Amygdala (tissue), 56 donors: Measurements from ENCODE around the gene EFCAB14.
"Not testable (repeated sequence)": the region's sequence is repeated elsewhere in the genome, so short reads cannot be mapped to it uniquely, and the experiment has no call there.

Experiments
- DNase-seq, 56 donors: peaks; one replicate each; lab custom pipeline; 2025; lab: John Stamatoyannopoulos, UW

EFCAB14 gene

DNA sequence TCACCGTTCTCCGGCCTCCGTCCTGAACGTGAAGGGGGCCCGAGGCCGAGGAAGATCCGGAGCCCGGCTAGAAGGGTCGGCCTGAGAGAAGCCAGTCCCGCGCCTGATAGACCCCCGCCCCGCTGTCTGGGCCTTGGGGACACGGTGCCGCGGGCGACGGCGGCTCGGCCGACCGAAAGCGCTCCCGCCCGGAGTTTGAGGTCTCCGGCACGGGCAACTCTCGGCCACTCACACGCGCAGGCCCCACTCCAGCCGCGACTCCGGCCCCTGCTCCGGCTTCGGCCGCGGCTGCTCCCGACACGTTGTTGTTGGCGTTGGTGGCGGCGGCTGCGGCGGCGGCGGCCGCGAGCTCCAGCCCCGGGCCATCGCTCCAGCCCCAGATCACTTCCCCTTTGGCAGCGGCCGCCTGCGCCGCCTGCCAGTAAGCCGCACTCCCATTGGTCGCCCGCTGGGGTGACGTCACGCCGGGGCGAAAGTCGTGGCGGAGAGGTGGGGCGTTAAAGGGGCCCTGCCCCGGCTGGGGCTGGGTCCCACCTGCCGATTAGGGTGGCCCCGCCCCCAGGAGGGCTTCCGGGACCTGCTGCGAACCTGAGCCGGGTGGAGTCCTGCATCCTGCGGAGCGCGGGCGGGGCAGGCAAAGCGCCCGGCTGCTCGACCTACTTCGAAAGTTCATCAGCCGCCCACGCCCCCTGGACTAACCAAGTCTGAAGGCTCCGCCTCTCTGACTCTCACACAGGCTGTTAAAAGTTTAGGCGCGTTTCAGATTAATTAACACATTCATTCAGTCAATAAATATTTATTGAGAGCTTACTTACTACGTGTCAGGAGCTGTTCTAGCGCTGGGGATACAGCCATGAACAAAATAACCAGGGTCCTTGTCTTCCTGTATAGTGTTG lies at the start of gene EFCAB14:
Gene EFCAB14 (minus strand): TSS at position 388 of the 896 bp plus-strand sequence. CDS start 1,027 bp downstream, outside the sequence.
- peak; percentile 54 to 96 (median 87) for DNase-seq

- DNase-seq: no peak
Measured at GRCh38 chr1:46768445-46768844, 49.5 kb upstream of the EFCAB14 start.

DNA sequence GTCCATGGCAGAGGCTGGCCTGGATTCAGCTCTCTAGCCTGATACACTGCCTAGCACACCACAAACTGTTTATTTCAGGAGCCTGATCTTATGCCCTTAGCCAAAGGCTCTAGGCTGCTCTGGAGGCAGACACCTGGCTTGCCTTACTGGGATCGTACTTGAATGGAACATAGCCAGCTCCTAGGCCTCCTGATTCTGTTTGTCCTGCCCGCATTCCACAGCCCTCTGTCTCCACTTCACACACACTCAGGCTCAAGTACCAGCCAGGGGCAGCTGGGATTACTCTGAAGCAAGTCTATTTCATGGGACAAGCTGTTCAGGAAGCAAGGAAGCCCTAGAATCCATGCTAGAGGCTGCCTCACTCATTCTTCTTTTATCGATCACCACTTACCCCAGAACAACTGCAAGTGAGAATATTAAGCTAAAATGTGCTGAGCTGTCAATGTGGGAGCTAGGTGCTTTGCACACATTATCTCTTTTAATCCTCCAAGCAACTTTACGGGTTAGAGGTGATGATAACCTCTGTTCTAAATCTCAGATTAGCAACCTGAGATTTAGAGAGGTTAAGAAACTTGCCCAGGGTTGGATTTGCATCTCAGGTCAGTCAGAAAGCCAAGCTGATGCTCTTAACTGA lies 48.9 kb upstream of the EFCAB14 start:
- DNase-seq: no peak

DNA sequence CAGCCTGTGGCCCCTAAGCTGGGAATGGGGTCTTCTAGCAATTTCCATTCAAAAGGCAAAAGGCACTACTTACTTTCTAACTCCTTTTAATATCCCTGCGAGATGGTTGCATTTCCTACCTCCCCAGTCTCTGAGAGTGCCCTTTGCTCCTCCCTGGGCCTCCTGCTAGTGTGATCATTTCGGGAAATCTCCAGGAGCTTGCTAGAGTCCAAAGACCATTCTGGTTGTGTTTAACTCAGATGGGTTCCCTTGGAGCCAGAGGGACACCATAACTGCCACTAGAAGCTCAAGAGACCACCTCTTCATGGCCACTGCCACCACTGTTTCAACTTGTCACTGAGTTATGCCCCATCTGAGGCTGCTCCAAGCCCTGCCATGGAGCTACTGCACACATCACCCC lies 45.5 kb upstream of the EFCAB14 start:
- no peak for DNase-seq

GRCh38 chr1:46761740-46762139 lies 42.8 kb upstream of the EFCAB14 start:
- no peak for DNase-seq

GRCh38 chr1:46760558-46761166 lies 41.7 kb upstream of the EFCAB14 start:
- no peak for DNase-seq

DNA sequence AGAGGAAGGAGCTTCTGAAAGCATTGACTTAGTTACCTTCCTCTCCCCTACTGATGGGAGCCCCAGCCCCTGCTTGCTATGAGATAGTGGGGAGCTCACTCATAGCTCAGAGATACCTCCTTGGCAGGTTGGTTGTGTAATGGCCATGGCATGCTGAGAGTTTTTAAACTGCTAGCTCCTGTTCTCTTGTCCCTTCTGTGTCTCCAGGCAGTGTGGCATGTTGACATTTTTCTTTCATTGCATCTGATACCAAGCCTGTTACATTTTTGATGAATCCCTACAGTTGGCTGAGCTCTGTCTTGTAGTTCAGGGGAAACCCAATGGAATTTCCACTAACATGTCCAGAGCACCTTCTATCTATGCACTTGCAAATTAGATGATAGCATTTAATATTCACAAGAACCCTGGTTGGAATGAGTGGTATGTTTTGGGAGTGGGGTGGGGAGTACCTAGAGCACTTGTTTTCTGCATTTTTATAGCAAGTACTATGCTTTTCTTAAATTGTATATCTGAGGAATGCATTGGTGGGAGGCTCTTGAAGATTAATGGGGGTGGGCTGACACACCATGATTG lies 39.1 kb upstream of the EFCAB14 start:
- no peak for DNase-seq

DNA sequence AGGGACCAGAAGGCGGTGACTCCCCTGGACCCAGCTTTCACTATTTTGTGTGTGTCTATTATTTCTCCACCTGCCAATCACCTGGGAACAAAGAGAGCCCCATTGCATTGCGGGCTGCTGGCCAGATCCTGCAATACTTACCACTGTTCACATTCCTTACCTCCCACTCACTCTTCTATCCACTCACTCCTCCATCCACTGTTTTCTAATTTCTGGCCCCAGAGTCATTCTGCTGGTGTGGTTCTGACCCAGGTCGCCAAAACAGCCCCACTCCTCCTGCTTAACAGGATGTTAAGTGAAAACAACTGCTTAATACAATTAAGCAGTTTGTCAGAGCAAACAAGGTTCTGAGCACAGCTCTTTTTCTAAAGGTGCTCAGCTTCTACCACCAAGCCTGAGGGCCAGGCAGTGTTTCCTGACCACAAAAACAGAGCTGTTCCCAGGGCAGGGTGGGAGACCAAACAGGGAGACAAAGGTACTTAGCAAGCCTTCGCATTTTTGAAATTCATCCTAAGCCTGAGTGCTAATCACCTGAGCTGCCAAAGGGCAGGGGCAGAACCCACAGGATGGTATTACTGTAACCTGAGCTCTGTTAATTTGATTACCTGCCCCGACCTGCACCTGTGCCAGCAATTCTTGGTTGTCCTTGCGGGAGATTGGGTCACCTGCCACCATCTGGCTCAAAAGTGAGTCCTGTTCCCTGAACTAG lies 38.5 kb upstream of the EFCAB14 start:
- DNase-seq: no peak

GRCh38 chr1:46755121-46755520 lies 36.2 kb upstream of the EFCAB14 start:
- DNase-seq: no peak

GRCh38 chr1:46754707-46755106 lies 35.8 kb upstream of the EFCAB14 start:
- DNase-seq: not testable (repeated sequence)

- DNase-seq: no peak
Measured at GRCh38 chr1:46753985-46754384, 35.1 kb upstream of the EFCAB14 start.

DNA sequence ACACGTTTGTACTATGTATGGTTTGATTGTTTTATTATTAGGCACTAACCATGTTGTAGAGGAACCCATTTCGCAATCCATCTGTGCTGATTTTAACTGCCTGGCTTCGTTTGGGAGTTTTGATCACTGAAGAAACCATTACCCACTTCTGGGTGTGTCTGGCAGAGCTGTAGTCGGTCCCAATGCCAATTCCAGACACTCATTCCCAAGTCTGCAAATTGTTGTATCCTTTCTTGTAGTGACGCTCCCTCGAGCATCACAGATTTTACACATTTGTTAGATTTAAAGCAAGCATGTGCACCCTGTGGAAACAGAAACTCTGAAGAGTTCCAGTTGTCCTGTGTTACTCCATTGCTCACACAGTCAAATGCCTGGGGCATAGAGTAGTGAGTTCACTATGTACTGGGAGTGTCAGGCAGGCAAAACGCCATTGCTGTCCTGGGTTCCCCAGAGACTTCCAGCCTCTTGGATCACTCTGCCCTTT lies 31.0 kb upstream of the EFCAB14 start:
- DNase-seq: peak in 3 of 56 donors; percentile 1 to 19 (median 15)

- no peak for DNase-seq
Measured at GRCh38 chr1:46749404-46749803, 30.5 kb upstream of the EFCAB14 start.

DNA sequence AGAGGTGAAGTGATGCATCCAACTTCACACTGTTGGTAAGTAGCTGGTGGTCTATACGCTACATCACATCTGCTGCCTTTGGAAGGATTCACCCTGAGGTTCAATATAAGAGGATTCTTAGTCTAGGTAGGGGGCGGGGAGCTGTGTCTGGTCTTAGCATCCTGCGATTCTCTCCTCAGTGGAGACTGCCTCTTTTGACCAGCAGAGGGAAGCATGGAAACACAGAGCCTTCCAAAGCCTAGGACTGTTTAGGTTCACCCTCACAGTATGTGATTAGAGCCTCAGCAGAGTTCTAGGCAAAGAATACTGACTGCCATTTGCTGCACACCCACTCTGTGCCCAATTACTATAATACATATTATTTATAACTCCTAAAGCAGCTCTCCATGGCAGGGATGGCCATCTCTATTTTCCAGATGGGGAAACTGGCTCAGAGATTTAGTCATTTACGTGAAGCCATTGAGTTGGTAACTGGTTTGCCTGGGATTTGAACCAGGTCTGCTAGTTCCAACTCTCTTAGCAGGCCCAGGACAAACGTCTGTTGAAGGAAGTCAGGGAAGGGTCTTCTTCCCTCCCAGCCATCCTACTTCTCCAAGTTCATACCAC lies 28.9 kb upstream of the EFCAB14 start:
- DNase-seq: peak in 8 of 56 donors; percentile 0 to 41 (median 12)

DNA sequence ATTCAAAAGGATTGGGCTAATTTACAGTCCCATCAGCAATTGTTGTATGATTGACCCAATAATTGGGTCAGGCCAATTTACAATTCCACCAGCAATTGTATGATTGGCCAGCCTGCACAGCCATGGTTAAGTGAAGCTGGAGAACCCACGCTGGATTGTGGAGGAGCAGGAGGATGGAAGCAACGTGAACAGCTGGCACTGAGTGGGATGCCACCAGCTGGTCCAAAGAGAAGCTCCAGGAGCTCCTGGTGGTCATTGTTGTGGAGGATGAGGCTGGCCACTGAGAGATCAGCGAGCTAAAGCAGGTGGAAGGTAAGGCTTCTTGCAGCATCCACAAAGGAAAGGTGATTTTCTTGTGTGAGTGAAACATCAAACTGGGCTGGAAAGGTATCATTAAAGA lies 23.2 kb upstream of the EFCAB14 start:
- no peak for DNase-seq

- peak in 2 of 56 donors; percentile 2 to 3 for DNase-seq
Measured at GRCh38 chr1:46735708-46736324, 16.9 kb upstream of the EFCAB14 start.

- DNase-seq: not testable (repeated sequence)
Measured at GRCh38 chr1:46728327-46728873, 9.5 kb upstream of the EFCAB14 start.

GRCh38 chr1:46725736-46726108 lies 6.8 kb upstream of the EFCAB14 start:
- no peak for DNase-seq
